ENCODE data around the gene ZNF652.

DNA sequence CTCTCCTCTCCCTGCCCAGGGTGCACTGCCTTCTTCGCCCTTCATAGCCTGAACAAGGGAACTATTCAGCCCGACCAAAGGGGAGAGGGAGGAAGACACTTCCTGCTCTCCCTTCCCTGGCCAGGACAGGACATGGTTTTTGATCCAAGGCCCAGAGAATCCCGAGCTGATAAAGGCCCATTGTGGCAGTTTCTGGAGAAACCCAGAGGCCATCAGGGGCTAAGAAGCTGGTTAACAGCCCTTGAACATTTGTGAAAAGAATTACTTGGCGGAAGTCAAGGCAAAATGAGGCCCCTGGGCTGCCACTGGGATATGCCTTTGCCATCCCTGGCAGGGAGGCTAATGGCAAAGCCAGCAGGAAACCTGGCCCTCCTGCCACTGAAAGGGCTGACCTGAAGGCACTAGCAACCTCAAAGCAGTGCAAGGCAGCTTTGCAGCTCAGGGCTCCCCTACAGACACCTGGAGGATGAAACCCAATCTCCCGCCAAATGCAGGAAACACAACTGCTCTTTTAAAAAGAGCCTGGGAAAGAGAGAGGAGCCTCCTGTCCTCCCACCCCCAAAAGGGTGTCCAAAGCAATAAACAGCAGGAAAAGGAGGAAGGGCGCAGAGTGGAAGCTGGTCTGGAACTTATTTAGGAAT is 40.0 kb upstream of the ZNF652 start:
- TF ChIP-seq POLR2A (IDR thresholded peaks at IDR 0.05; ENCODE audit: low read length) (no peak), GATA1 (IDR thresholded peaks at IDR 0.05; ENCODE audit: low read depth, low read length) (no peak)
